GM12892 (cell line): ENCODE measurements around the gene GALM.

Experiments used
- POLR2A ChIP-seq: IDR thresholded peaks from 2 replicates; pipeline ENCODE4 v1.6.1; 2011; ENCODE audit warnings: low read depth, low read length, control low read depth
- POLR2AphosphoS5 ChIP-seq: IDR thresholded peaks from 2 replicates; pipeline ENCODE4 v1.6.1; 2011; ENCODE audit warnings: low read depth, low read length, control low read depth

GRCh38 chr2:38617301-38617700 lies 48.6 kb upstream of the GALM start:
- TF ChIP-seq POLR2AphosphoS5 (no peak), POLR2A (no peak)
